ENCODE data around the gene DTX1. TPM values are rescaled to one million over a fixed set of nuclear protein-coding genes. Genes with fewer than 3 reads are reported as not detected.

Gene DTX1
- polyA plus RNA-seq, 1 donor (not counting 4 experiments of a cell fraction or from before 2014, with no cell fraction given) = not detected

DNA sequence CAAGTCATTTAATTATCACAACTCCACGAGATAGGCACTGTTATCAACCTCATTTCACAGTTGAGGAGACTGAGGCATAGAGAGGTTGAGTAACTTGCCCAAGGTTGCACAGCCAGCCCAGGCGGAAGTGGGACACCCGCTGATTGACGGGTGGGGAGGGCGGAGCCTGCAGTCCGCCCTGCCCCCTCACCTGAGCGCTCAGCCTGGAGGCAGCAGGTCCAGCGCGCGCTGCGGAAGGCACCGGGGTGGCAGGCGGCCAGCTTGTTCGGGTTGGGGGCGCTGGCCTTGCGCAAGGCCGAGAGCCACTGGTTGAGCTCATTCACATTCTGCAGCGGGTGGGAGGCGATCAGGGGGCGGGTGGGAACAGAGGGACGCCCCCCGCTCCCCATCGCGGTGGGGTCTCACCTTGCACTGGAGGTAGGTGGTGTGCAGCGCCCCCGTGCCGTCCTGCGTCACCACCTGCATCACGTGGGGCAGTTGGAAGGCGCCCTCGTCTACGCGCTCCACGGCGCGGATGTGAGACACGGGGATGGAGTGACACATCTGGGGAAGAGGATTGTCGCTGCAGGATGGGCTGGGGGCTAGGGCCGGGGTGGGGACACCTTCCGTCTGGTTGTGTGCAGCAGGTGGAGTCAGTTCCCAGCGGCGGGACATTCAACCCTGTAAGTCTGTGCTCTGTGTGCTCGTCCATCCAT is 47.4 kb downstream of the DTX1 start:
- no peak overlapping the region for H2AFZ ChIP-seq (ENCODE audit: control insufficient read depth, low read length)
- no peak overlapping the region for H3K4me2 ChIP-seq (ENCODE audit: control insufficient read depth, extremely low read depth, insufficient read depth, low read depth, low read length)
- H3K27me3 ChIP-seq (ENCODE audit: control insufficient read depth, extremely low read depth, insufficient read depth, low read length) = no peaks in the 10 kb centered on the region
- H3K4me3 ChIP-seq (ENCODE audit: control insufficient read depth in 2 of 3, extremely low read depth in 1 of 3, insufficient read depth in 2 of 3, low read depth in 1 of 3, low read length in 3 of 3) = no peak overlapping the region
- FAIRE-seq (no peak), DNase-seq (ENCODE audit: low read depth, low spot score) (no peak)
- dilution Hi-C loops (cut with MboI; ENCODE audit: extremely low pct_ligation_motif_present, low sequenced_read_pairs) = no loop called here
- H3K4me1 ChIP-seq (ENCODE audit: control insufficient read depth, extremely low read depth, insufficient read depth, low read length) = no peaks in the 10 kb centered on the region
- no peak overlapping the region for H3K27ac ChIP-seq (ENCODE audit: control insufficient read depth, insufficient read depth, low read length)
- no peaks in the 10 kb centered on the region for H3K36me3 ChIP-seq (ENCODE audit: control insufficient read depth in 2 of 2, extremely low read depth in 1 of 2, insufficient read depth in 2 of 2, low read length in 2 of 2)
- no peaks in the 10 kb centered on the region for H4K20me1 ChIP-seq (ENCODE audit: control insufficient read depth, extremely low read depth, insufficient read depth, low read length)
- H3K9me1 ChIP-seq (ENCODE audit: control insufficient read depth, extremely low read depth, insufficient read depth, low read length) = no peaks in the 10 kb centered on the region
- no peak overlapping the region for H3K9ac ChIP-seq (ENCODE audit: control insufficient read depth, extremely low read depth, insufficient read depth, low read length)
- H3K79me2 ChIP-seq (ENCODE audit: control insufficient read depth, insufficient read depth, low read length) = no peaks in the 10 kb centered on the region
- TF ChIP-seq EZH2 (IDR thresholded peaks at IDR 0.05; ENCODE audit: low read length) = no peak
- TF ChIP-seq, protein P1, sequence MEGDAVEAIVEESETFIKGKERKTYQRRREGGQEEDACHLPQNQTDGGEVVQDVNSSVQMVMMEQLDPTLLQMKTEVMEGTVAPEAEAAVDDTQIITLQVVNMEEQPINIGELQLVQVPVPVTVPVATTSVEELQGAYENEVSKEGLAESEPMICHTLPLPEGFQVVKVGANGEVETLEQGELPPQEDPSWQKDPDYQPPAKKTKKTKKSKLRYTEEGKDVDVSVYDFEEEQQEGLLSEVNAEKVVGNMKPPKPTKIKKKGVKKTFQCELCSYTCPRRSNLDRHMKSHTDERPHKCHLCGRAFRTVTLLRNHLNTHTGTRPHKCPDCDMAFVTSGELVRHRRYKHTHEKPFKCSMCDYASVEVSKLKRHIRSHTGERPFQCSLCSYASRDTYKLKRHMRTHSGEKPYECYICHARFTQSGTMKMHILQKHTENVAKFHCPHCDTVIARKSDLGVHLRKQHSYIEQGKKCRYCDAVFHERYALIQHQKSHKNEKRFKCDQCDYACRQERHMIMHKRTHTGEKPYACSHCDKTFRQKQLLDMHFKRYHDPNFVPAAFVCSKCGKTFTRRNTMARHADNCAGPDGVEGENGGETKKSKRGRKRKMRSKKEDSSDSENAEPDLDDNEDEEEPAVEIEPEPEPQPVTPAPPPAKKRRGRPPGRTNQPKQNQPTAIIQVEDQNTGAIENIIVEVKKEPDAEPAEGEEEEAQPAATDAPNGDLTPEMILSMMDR (optimal IDR thresholded peaks at IDR 0.05 in 1 of 3, IDR thresholded peaks at IDR 0.05 in 1 of 3, conservative IDR thresholded peaks at IDR 0.05 in 1 of 3; ENCODE audit: extremely low read depth in 1 of 3, insufficient read depth in 2 of 3, low read length in 3 of 3) = peak in 1 of 3 experiments; percentile 13
- H3K9me3 ChIP-seq (ENCODE audit: control insufficient read depth, low read depth, low read length) = no peaks in the 10 kb centered on the region

DNA sequence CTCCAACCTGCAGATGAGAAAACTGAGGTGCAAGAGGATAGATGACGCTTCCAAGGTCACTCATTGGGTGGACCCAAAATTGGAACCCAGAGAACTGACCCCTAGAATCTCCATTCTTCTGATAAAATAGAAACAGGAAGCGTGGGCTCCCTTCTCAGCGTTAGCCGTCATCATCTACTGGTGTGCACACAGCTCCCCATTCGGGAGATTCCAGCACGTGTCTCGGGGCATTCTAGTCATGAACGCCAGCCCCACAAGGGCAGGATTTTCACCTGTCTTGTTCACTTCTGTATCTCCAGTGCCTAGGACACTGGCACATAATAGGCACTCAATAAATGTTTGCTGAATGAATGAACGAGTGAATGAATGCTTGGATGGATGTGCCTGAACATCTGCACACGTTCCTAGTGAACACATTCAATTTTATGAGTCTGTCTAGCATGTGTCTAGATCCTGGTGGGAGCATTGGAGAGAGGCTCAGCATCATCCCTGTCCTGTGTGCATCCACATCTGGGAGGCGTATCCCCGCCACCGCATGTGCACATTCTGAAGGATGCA is 48.5 kb downstream of the DTX1 start:
- Histone ChIP-seq H3K4me3 (ENCODE audit: control insufficient read depth in 2 of 3, extremely low read depth in 1 of 3, insufficient read depth in 2 of 3, low read depth in 1 of 3, low read length in 3 of 3) (no peak overlapping the region), H3K9ac (ENCODE audit: control insufficient read depth, extremely low read depth, insufficient read depth, low read length) (no peak overlapping the region), H3K27ac (ENCODE audit: control insufficient read depth, insufficient read depth, low read length) (no peak overlapping the region), H4K20me1 (ENCODE audit: control insufficient read depth, extremely low read depth, insufficient read depth, low read length) (no peaks in the 10 kb centered on the region), H3K9me1 (ENCODE audit: control insufficient read depth, extremely low read depth, insufficient read depth, low read length) (no peaks in the 10 kb centered on the region), H3K9me3 (ENCODE audit: control insufficient read depth, low read depth, low read length) (no peaks in the 10 kb centered on the region), H3K4me2 (ENCODE audit: control insufficient read depth, extremely low read depth, insufficient read depth, low read depth, low read length) (no peak overlapping the region), H3K27me3 (ENCODE audit: control insufficient read depth, extremely low read depth, insufficient read depth, low read length) (peaks cover 6% of the 10 kb centered on the region), H3K36me3 (ENCODE audit: control insufficient read depth in 2 of 2, extremely low read depth in 1 of 2, insufficient read depth in 2 of 2, low read length in 2 of 2) (no peaks in the 10 kb centered on the region), H3K4me1 (ENCODE audit: control insufficient read depth, extremely low read depth, insufficient read depth, low read length) (no peaks in the 10 kb centered on the region), H2AFZ (ENCODE audit: control insufficient read depth, low read length) (no peak overlapping the region), H3K79me2 (ENCODE audit: control insufficient read depth, insufficient read depth, low read length) (no peaks in the 10 kb centered on the region)
- TF ChIP-seq, protein P1 (optimal IDR thresholded peaks at IDR 0.05 in 1 of 3, IDR thresholded peaks at IDR 0.05 in 1 of 3, conservative IDR thresholded peaks at IDR 0.05 in 1 of 3; ENCODE audit: extremely low read depth in 1 of 3, insufficient read depth in 2 of 3, low read length in 3 of 3) = no peak
- no peak for TF ChIP-seq EZH2 (IDR thresholded peaks at IDR 0.05; ENCODE audit: low read length)
- DNase-seq (ENCODE audit: low read depth, low spot score) = no peak
- FAIRE-seq = no peak
- dilution Hi-C loops (cut with MboI; ENCODE audit: extremely low pct_ligation_motif_present, low sequenced_read_pairs) = no loop called here

All from keratinocyte (primary cell).